ENCODE measurements around the gene SLC6A4. TPM values are rescaled to one million over a fixed set of nuclear protein-coding genes. Genes with fewer than 3 reads are reported as not detected.

SLC6A4 gene
- total and polyA plus RNA-seq, 5 experiments from 2014 or later = 0.05 to 0.16 TPM; not detected in 3

DNA sequence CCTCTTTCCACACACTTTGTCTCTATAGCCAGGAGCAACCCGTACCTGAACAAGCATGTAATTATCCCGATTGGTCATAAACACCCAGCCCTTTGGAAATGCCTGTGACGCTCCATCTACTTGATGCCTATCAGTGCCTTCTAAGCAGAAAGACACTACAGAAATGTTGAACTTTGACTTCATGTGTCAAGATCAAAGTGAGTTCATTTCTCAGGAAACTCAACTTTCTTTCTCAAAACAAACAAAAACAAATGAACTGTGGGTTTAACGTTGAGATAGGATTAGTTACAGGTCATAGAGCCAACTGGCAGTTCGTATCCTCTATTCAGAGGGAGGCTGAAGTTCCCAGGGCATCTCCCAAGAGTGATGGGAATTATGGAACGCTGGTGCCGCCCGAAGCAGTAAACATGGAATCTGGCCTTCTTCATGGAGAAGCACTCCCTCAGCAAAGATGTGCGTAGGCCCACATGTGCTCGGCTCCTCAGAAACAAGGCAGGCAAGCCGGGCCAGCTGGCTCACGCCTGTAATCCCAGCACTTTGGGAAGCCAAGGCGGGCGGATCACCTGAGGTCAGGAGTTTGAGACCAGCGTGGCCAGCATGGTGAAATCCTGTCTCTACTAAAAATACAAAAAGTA, 9.5 kb downstream of the SLC6A4 start:
- H3K27ac Mint-ChIP-seq = no peak overlapping the region
- peaks cover 9 to 41% (median 18%) of the 10 kb centered on the region in 5 donors for H3K27me3 Mint-ChIP-seq
- no peaks in the 10 kb centered on the region for H3K9me3 Mint-ChIP-seq
- DNase-seq (no peak), ATAC-seq (no peak)
- no peak overlapping the region for H3K4me3 Mint-ChIP-seq
- H3K36me3 Mint-ChIP-seq = no peaks in the 10 kb centered on the region
- POLR2A ChIA-PET = no interaction called here
- no peaks in the 10 kb centered on the region for H3K4me1 Mint-ChIP-seq

DNA sequence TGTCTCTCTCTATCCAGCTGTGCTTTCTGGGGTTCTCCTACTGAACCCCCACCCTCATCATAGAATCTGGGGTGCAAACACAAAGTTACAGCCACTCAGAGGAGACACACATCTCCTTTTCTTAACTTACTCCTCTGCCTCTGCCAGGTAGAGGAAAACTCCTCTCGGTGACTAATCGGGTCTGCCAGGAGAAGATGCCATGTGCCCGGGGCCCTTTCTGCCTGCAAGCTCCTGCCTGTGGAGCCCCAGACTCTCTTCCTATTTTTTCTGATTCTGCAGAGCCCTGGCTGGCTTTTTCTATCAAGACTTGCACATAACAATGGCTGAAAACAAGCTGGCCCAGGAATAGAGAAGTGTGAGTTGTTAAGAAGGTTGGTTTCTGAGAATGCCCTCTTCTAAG, 10.4 kb downstream of the SLC6A4 start:
- POLR2A ChIA-PET = no interaction called here
- Mint-ChIP-seq H3K4me1 (no peaks in the 10 kb centered on the region), H3K9me3 (no peaks in the 10 kb centered on the region), H3K36me3 (no peaks in the 10 kb centered on the region), H3K4me3 (no peak overlapping the region), H3K27ac (no peak overlapping the region), H3K27me3 (peaks cover 6 to 34% (median 12%) of the 10 kb centered on the region in 5 donors)
- ATAC-seq (no peak), DNase-seq (no peak)

DNA sequence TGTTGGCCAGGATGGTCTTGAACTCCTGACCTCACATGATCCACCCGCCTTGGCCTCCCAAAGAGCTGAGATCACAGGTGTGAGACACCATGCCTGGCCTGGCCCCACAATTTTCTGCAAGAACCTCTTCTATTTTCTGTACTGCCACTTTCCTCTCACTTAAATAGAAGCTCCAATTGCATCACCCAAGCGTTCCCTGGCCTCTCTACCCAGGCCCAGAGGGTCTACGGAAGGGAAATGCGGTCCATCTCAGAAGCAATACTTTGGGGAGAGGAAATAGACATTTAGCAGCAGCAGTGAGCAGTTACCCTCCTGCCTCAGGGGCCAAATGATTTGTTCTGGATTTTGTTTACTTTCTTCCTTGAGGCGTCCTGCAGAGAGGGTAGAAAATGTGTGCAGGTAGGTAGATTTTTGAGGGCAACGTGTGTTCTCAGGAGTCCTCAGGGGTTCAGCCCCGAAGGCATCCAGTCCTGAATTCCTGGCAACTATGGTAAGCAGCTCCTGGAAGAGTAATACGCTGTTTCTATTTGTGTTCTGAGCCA, 11.0 kb downstream of the SLC6A4 start:
- Mint-ChIP-seq H3K27me3 (peaks cover 6 to 27% (median 12%) of the 10 kb centered on the region in 5 donors), H3K36me3 (no peaks in the 10 kb centered on the region), H3K27ac (no peak overlapping the region), H3K4me1 (no peaks in the 10 kb centered on the region), H3K9me3 (no peaks in the 10 kb centered on the region), H3K4me3 (no peak overlapping the region)
- DNase-seq (no peak), ATAC-seq (no peak)
- POLR2A ChIA-PET = no interaction called here

DNA sequence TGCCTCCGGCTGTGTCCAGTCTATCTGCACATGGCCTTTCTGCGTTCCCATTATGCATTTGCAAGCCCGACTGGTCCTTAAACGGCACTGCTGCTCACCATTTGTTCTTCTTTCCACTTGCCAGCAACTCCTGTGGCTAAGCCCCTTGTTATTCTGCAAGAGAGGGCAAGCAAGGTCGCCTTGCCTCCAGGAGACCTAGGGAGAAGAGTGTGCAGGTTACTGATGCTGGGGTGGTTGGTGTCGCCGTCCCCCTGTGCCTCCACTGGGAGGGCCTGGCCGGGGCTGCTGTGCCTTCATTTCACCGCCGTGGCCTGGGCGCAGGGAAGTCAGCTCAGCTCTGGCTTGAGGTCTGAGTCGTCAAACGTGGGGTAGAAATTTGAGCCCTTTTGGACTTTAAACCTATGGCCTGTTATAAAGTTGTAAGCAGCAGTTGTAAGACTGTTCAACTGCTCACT, 12.7 kb downstream of the SLC6A4 start:
- POLR2A ChIA-PET = no interaction called here
- Mint-ChIP-seq H3K4me1 (no peaks in the 10 kb centered on the region), H3K4me3 (no peak overlapping the region), H3K27ac (no peak overlapping the region), H3K9me3 (no peaks in the 10 kb centered on the region), H3K36me3 (no peaks in the 10 kb centered on the region), H3K27me3 (peaks cover 2 to 14% (median 6%) of the 10 kb centered on the region in 5 donors)
- ATAC-seq = no peak
- DNase-seq = no peak

DNA sequence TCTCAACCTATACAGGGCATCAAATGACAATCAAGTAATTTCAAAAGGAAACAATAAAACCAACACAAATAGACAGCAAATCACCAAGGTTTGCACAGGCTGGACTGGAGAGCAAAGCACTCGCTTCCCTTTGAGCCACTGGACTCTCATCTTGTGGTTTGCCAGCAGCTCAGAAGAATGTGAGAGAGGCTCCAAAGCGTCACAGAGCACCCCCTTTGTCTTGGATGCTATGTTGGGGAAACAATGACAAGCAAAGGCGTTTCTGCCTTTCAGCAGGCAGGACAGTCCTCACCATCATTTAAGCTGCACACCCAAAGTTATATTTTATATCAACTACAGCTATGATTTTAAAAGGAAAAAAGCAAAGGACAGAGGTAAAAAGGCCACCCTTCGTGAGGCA, 13.2 kb downstream of the SLC6A4 start:
- Mint-ChIP-seq H3K27ac (no peak overlapping the region), H3K4me1 (no peaks in the 10 kb centered on the region), H3K27me3 (peaks cover 2 to 14% (median 6%) of the 10 kb centered on the region in 5 donors), H3K9me3 (no peaks in the 10 kb centered on the region), H3K36me3 (no peaks in the 10 kb centered on the region), H3K4me3 (no peak overlapping the region)
- no peak for ATAC-seq
- POLR2A ChIA-PET = no interaction called here
- no peak for DNase-seq

DNA sequence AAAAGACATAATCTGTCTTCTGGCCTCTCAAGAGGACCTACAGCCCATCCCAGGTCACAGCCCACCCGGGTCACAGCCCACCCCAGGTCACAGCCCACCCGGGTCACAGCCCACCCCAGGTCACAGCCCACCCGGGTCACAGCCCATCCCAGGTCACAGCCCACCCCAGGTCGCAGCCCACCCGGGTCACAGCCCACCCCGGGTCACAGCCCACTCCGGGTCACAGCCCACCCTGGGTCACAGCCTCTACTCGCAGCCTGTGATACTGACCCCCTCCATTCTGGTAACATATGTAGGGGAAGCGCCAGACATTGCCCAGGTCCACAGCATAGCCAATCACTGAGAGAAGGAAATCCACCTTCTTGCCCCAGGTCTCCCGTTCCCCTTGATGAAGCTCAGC, 14.2 kb downstream of the SLC6A4 start:
- Mint-ChIP-seq H3K27ac (no peak overlapping the region), H3K4me3 (no peak overlapping the region), H3K27me3 (peaks cover 1 to 14% (median 8%) of the 10 kb centered on the region in 5 donors), H3K9me3 (no peaks in the 10 kb centered on the region), H3K36me3 (no peaks in the 10 kb centered on the region), H3K4me1 (no peaks in the 10 kb centered on the region)
- DNase-seq (no peak), ATAC-seq (no peak)
- POLR2A ChIA-PET = no interaction called here

DNA sequence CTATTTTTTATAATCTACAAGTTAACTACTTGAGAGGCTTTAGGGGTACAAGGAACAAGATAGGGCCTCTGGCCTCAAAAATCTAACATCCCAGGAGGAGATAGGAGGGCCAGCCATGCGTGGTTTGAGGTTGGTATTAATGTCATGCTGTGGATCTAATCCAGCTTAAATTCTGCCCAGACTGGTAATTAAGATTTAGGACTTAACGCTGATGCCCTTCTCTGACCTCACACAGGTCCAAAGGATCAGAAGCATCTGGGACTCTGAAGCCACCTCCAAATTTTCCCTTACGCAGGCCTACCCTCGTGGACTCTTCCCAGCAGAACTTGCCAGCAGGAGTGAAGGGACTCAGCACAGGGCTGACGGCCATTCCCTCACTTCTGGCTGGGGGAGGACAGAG, 15.1 kb downstream of the SLC6A4 start:
- Mint-ChIP-seq H3K36me3 (no peaks in the 10 kb centered on the region), H3K27ac (no peak overlapping the region), H3K4me3 (no peak overlapping the region), H3K9me3 (no peaks in the 10 kb centered on the region), H3K27me3 (peaks cover 1 to 5% (median 4%) of the 10 kb centered on the region in 5 donors), H3K4me1 (no peaks in the 10 kb centered on the region)
- POLR2A ChIA-PET = no interaction called here
- ATAC-seq (no peak), DNase-seq (no peak)

DNA sequence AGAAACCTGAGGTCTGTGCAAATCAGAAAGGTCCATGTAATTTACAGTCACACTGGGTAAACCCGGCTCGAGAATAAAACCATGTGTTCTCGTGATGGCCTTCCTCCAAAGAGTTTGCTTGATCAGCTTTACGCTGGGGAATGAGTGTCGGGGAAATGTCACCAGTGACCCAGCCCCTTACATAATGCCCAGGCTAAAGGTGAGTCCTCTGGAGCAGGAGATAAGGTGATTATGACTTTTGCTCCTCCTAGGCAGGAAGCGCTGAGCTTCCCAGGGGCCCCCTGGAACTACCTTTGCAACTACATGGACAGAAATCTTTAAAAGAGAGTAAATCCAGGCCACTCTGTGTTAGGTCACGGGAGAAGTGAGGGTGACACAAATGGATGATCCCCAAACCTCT, 15.7 kb downstream of the SLC6A4 start:
- H3K4me3 Mint-ChIP-seq = no peak overlapping the region
- H3K36me3 Mint-ChIP-seq = no peaks in the 10 kb centered on the region
- no peaks in the 10 kb centered on the region for H3K4me1 Mint-ChIP-seq
- DNase-seq (no peak), ATAC-seq (no peak)
- POLR2A ChIA-PET = no interaction called here
- no peak overlapping the region for H3K27ac Mint-ChIP-seq
- H3K27me3 Mint-ChIP-seq = peaks cover 0 to 4% (median 2%) of the 10 kb centered on the region in 5 donors
- H3K9me3 Mint-ChIP-seq = no peaks in the 10 kb centered on the region

DNA sequence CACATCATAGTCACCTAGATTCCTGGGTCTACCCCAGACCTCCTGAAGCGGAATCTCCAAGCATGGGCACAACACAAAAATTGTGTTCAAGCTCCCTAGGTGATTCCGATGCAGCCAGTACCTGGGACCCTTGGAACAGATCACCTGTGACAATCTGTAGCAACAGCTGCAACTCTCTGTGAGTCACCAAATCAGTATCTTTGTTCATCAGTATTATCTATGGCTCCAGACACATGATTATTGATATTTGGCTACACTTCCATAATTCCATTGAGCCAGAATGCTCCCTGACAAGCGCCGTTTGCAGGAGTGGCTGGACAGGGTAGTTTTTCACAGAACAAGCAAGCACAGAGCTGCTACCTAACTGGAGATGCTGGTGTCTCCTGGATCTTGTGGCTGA, 16.2 kb downstream of the SLC6A4 start:
- DNase-seq (no peak), ATAC-seq (no peak)
- Mint-ChIP-seq H3K27me3 (peaks cover 0 to 4% (median 2%) of the 10 kb centered on the region in 5 donors), H3K4me3 (no peak overlapping the region), H3K9me3 (no peaks in the 10 kb centered on the region), H3K4me1 (no peaks in the 10 kb centered on the region), H3K27ac (no peak overlapping the region), H3K36me3 (no peaks in the 10 kb centered on the region)
- POLR2A ChIA-PET = no interaction called here

DNA sequence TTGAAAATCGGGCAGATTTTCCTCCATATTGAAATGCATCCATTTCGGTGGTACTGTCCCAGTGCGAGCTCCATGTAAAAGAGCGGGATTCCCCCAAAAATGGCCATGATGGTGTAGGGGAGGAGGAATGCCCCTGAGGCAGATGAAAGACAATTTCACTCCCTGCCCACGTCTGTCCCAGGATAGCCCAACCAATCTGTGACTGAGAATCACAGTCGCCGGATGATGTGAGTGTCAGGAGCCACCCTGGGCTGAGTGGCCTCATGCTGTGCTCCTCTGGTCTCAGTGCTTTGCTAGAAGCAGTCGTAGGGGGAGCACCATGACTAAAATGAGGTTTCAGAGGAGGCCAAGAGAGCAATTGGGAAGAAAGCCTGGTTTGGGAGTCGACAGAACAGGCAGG, 16.7 kb downstream of the SLC6A4 start:
- ATAC-seq (no peak), DNase-seq (no peak)
- POLR2A ChIA-PET = no interaction called here
- peaks cover 0 to 4% (median 2%) of the 10 kb centered on the region in 5 donors for H3K27me3 Mint-ChIP-seq
- H3K36me3 Mint-ChIP-seq = no peaks in the 10 kb centered on the region
- no peak overlapping the region for H3K27ac Mint-ChIP-seq
- H3K9me3 Mint-ChIP-seq = no peaks in the 10 kb centered on the region
- no peak overlapping the region for H3K4me3 Mint-ChIP-seq
- H3K4me1 Mint-ChIP-seq = no peaks in the 10 kb centered on the region

DNA sequence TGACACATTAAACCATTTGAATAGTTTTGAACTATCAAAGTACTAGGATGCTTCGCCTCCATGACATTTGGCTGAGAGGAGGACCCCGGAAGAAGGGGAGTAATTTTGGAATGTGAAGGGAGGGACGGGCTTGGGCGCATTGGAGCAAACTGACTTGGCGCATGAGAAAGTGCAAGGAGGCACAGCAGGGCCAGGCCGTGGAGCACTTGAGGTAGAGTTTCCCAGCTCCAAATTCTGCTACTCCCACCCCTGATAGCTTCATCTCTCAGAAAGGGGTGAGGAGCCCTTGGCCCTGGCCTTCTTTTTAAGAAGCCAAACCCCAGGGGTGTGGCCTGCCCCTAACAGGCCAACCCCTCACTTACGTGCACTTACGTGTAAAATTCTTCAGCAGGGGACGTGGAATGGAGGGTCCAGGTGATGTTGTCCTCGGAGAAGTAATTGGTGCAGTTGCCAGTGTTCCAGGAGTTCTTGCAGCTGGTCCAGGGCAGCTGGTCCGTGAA, 17.7 kb downstream of the SLC6A4 start:
- H3K27ac Mint-ChIP-seq = no peak overlapping the region
- no peaks in the 10 kb centered on the region for H3K36me3 Mint-ChIP-seq
- POLR2A ChIA-PET = no interaction called here
- ATAC-seq = no peak
- peak overlapping the region in 1 of 10 donors; percentile 1 for H3K4me3 Mint-ChIP-seq
- no peaks in the 10 kb centered on the region for H3K4me1 Mint-ChIP-seq
- no peak for DNase-seq
- peaks cover 0 to 4% (median 2%) of the 10 kb centered on the region in 5 donors for H3K27me3 Mint-ChIP-seq
- no peaks in the 10 kb centered on the region for H3K9me3 Mint-ChIP-seq

DNA sequence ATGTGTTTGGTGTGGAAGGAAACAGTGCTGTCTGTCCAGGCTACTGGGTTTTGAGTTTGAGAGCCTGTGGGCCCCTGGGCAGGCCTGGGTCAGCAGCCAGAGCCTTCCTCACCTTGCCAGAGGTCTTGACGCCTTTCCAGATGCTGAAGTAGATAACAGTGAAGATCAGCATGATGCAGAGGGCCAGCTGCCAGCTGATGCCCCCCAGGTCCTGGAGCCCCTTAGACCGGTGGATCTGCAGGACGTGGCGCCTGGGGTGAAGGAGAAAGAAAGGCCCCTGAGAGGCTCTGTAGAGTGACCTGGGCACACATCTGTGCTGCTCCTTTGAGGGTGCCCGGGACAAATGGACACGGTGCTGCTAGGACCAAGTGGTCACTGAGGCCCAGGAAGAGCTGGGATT, 18.4 kb downstream of the SLC6A4 start:
- no peak overlapping the region for H3K4me3 Mint-ChIP-seq
- DNase-seq (no peak), ATAC-seq (no peak)
- POLR2A ChIA-PET = no interaction called here
- H3K36me3 Mint-ChIP-seq = no peaks in the 10 kb centered on the region
- H3K27me3 Mint-ChIP-seq = peaks cover 0 to 4% (median 2%) of the 10 kb centered on the region in 5 donors
- H3K27ac Mint-ChIP-seq = peak overlapping the region in 1 of 10 donors; percentile 49
- H3K4me1 Mint-ChIP-seq = no peaks in the 10 kb centered on the region
- H3K9me3 Mint-ChIP-seq = no peaks in the 10 kb centered on the region

DNA sequence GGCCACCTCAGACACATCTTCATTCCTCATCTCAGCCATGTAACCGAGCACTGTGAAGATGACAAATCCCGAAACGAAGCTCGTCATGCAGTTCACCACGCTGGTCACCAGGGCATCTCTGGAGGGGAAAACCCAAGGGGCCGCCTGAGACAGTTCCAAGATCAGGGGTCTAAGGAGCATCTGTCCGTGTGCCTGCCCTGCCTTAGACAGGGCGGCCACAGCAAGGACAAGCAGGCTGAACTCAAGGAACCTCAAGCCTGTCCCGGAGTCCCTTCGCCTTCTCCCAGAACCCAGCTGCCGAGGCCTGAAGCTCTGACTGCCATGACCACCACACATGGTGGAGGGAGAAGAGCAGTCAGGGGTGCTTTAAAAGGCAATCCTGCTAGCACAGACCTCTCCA, 22.7 kb downstream of the SLC6A4 start:
- POLR2A ChIA-PET = no interaction called here
- no peak overlapping the region for H3K4me3 Mint-ChIP-seq
- peaks cover 1 to 16% (median 13%) of the 10 kb centered on the region in 5 donors for H3K27me3 Mint-ChIP-seq
- no peaks in the 10 kb centered on the region for H3K9me3 Mint-ChIP-seq
- no peak for ATAC-seq
- peaks cover 0 to 5% (median 0%) of the 10 kb centered on the region in 4 donors for H3K4me1 Mint-ChIP-seq
- no peak overlapping the region for H3K27ac Mint-ChIP-seq
- H3K36me3 Mint-ChIP-seq = no peaks in the 10 kb centered on the region
- DNase-seq = no peak

DNA sequence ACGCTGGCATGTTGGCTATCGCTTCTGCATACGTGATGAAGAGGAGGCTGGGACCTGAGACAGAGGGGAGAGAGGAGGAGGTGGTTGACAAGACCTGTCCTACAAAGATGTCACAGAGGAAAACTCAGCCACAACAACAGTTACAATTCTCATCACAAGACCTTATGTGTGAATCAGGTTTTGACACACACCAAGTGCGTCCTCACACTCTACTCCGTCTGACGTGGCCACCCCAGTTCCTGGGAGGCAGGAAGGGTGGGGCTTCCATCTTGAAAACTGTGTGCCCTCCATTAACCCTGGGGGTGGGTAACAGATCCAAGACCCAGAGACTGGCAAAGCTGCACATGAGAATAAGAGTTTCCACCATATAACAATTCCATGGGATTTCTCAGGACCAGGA, 24.1 kb downstream of the SLC6A4 start:
- Mint-ChIP-seq H3K4me3 (no peak overlapping the region), H3K27me3 (peaks cover 1 to 28% (median 10%) of the 10 kb centered on the region in 5 donors), H3K9me3 (no peaks in the 10 kb centered on the region), H3K27ac (no peak overlapping the region), H3K36me3 (no peaks in the 10 kb centered on the region), H3K4me1 (peaks cover 0 to 5% (median 0%) of the 10 kb centered on the region in 4 donors)
- POLR2A ChIA-PET = no interaction called here
- ATAC-seq (no peak), DNase-seq (no peak)
